Neural crest cell (in vitro differentiated cells): ENCODE results near the gene TGFBRAP1. TPM values are rescaled to one million over a fixed set of nuclear protein-coding genes. Genes with fewer than 3 reads are reported as not detected.

Experiments
- DNase-seq: peaks from one replicate; pipeline ENCODE4 v3.0.0; 2021; ENCODE audit warnings: low read depth, mixed read lengths, low spot score
- H3K27ac Mint-ChIP-seq: one replicate; pipeline ENCODE4 v1.8.0; 2021; ENCODE audit warnings: mild to moderate bottlenecking, mixed read lengths; ENCODE audit not compliant: unreplicated experiment
- H3K27me3 Mint-ChIP-seq: 2 replicates; pipeline ENCODE4 v1.8.0; 2021; ENCODE audit warnings: low read depth, mild to moderate bottlenecking, mixed read lengths
- H3K36me3 Mint-ChIP-seq: 2 replicates; pipeline ENCODE4 v1.8.0; 2021; ENCODE audit warnings: low read depth, mild to moderate bottlenecking, mixed read lengths
- H3K4me1 Mint-ChIP-seq: 2 replicates; pipeline ENCODE4 v1.8.0; 2021; ENCODE audit warnings: mixed read lengths
- H3K4me3 Mint-ChIP-seq: one replicate; pipeline ENCODE4 v1.8.0; 2021; ENCODE audit warnings: mild to moderate bottlenecking, mixed read lengths
- H3K9me3 Mint-ChIP-seq: 2 replicates; pipeline ENCODE4 v1.8.0; 2021; ENCODE audit warnings: mixed read lengths
- CTCF ChIP-seq: fragments of 200-600 bp; sonication (generic); conservative IDR thresholded peaks from 2 replicates; pipeline ENCODE4 v1.5.0; 2021; ENCODE audit warnings: antibody characterized with exemption, mild to moderate bottlenecking
- total RNA-seq: library from RNA; stranded (reverse); gene quantifications from 2 replicates; pipeline ENCODE4 v1.2.1, GENCODE V29; 2021

TGFBRAP1 gene
- total RNA-seq, 1 donor from 2014 or later: 23.8 TPM

GRCh38 chr2:105376789-105377240 is 47.3 kb upstream of the TGFBRAP1 start:
- H3K27me3 Mint-ChIP-seq: no peaks in the 10 kb centered on the region
- H3K36me3 Mint-ChIP-seq: no peaks in the 10 kb centered on the region
- no peak overlapping the region for H3K4me3 Mint-ChIP-seq
- H3K4me1 Mint-ChIP-seq: peaks cover 17% of the 10 kb centered on the region
- no peak overlapping the region for H3K27ac Mint-ChIP-seq
- H3K9me3 Mint-ChIP-seq: no peaks in the 10 kb centered on the region
- TF ChIP-seq CTCF: no peak
- DNase-seq: no peak

GRCh38 chr2:105376010-105376409 is 46.5 kb upstream of the TGFBRAP1 start:
- no peak for TF ChIP-seq CTCF
- Mint-ChIP-seq H3K36me3 (no peaks in the 10 kb centered on the region), H3K27ac (no peak overlapping the region), H3K27me3 (no peaks in the 10 kb centered on the region), H3K4me3 (no peak overlapping the region), H3K4me1 (peaks cover 21% of the 10 kb centered on the region), H3K9me3 (no peaks in the 10 kb centered on the region)
- DNase-seq: no peak

- H3K36me3 Mint-ChIP-seq: no peaks in the 10 kb centered on the region
- no peaks in the 10 kb centered on the region for H3K27me3 Mint-ChIP-seq
- H3K4me1 Mint-ChIP-seq: peaks cover 22% of the 10 kb centered on the region
- no peak for TF ChIP-seq CTCF
- no peak for DNase-seq
- H3K4me3 Mint-ChIP-seq: no peak overlapping the region
- H3K27ac Mint-ChIP-seq: no peak overlapping the region
- H3K9me3 Mint-ChIP-seq: no peaks in the 10 kb centered on the region
Measured at GRCh38 chr2:105375001-105375561, 45.5 kb upstream of the TGFBRAP1 start.

GRCh38 chr2:105373895-105374401 is 44.4 kb upstream of the TGFBRAP1 start:
- DNase-seq: no peak
- Mint-ChIP-seq H3K36me3 (no peaks in the 10 kb centered on the region), H3K4me1 (peaks cover 28% of the 10 kb centered on the region), H3K27me3 (no peaks in the 10 kb centered on the region), H3K9me3 (no peaks in the 10 kb centered on the region), H3K4me3 (no peak overlapping the region), H3K27ac (peak overlapping the region; percentile 45)
- no peak for TF ChIP-seq CTCF

- H3K36me3 Mint-ChIP-seq: no peaks in the 10 kb centered on the region
- H3K4me1 Mint-ChIP-seq: peaks cover 28% of the 10 kb centered on the region
- DNase-seq: no peak
- TF ChIP-seq CTCF: no peak
- H3K27ac Mint-ChIP-seq: no peak overlapping the region
- H3K9me3 Mint-ChIP-seq: no peaks in the 10 kb centered on the region
- no peak overlapping the region for H3K4me3 Mint-ChIP-seq
- H3K27me3 Mint-ChIP-seq: no peaks in the 10 kb centered on the region
Measured at GRCh38 chr2:105373344-105373781, 43.8 kb upstream of the TGFBRAP1 start.
